Measurements from ENCODE around the gene EML1.

The EML1 gene

GRCh38 chr14:99748529-99748928 lies 44.7 kb upstream of the EML1 start:
- no peak for DNase-seq (ENCODE audit: extremely low read depth, low read depth)
- TF ChIP-seq, protein P1, sequence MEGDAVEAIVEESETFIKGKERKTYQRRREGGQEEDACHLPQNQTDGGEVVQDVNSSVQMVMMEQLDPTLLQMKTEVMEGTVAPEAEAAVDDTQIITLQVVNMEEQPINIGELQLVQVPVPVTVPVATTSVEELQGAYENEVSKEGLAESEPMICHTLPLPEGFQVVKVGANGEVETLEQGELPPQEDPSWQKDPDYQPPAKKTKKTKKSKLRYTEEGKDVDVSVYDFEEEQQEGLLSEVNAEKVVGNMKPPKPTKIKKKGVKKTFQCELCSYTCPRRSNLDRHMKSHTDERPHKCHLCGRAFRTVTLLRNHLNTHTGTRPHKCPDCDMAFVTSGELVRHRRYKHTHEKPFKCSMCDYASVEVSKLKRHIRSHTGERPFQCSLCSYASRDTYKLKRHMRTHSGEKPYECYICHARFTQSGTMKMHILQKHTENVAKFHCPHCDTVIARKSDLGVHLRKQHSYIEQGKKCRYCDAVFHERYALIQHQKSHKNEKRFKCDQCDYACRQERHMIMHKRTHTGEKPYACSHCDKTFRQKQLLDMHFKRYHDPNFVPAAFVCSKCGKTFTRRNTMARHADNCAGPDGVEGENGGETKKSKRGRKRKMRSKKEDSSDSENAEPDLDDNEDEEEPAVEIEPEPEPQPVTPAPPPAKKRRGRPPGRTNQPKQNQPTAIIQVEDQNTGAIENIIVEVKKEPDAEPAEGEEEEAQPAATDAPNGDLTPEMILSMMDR (IDR thresholded peaks at IDR 0.05; ENCODE audit: low read depth, low read length), result no peak

DNA sequence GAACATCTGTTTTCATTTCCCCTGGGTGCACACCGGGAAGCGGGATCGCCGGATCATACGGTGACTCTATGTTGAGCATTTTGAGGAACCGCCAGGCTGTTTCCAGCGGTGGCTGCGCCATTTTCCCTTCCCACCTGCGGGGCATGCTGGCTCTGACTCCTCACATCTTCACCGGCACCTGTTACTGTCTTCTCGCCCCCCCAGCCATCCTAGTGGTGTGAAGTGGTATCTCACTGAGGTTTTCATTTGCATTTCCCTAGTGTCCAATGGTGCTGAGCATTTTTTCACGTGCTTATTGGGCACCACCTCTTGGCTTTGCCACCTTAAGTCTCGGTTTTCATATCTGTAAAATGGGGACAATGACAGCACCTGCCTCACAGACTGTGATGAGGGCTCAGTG lies 44.1 kb upstream of the EML1 start:
- TF ChIP-seq, protein P1 (IDR thresholded peaks at IDR 0.05; ENCODE audit: low read depth, low read length), result no peak
- no peak for DNase-seq (ENCODE audit: extremely low read depth, low read depth)

DNA sequence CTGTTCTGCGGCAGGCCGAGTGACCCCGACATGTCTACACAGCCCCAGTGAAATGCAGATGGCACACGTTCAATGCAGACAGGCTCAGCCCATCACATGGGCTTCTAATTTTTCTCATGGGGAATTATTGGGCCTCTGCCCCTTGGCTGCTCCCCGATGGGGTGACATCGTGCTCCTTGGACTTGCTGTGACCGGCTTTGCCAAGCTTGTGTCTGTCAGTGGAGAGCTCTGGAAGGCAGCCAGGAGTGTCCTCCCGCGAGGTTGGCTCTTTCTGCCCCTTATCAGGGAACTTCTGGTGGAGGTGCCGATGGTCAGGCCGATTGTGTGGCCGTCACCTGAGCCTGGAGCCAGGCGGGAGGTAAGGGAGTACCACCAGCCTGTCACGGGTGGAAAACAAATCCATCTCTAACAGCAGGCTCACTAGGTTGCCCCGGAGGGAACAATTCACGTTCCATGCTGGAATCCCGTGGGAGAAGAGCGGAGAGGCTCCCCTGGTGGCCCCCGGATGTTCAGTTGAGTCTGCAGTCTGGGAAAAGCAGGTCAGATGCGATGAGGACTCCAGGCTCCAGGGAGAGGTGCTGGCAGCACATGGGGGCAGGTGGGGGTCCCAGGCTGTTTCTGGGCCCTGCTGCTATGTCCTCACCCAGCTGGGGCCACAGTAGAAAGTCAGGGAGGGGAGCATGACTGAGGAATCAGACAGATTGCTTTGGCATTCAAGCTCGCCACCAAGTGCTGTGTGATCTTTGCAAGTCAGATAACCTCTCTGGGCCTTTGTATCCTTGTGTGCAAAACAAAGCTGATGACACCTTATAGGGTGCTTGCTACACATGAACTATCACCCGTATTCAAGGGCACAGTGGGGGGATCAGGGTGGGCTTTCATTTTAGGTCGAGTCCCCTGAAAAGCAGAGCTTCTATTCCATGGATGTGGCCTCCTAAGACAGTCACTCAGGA lies 43.2 kb upstream of the EML1 start:
- TF ChIP-seq, protein P1 (IDR thresholded peaks at IDR 0.05; ENCODE audit: low read depth, low read length), result no peak
- no peak for DNase-seq (ENCODE audit: extremely low read depth, low read depth)

DNA sequence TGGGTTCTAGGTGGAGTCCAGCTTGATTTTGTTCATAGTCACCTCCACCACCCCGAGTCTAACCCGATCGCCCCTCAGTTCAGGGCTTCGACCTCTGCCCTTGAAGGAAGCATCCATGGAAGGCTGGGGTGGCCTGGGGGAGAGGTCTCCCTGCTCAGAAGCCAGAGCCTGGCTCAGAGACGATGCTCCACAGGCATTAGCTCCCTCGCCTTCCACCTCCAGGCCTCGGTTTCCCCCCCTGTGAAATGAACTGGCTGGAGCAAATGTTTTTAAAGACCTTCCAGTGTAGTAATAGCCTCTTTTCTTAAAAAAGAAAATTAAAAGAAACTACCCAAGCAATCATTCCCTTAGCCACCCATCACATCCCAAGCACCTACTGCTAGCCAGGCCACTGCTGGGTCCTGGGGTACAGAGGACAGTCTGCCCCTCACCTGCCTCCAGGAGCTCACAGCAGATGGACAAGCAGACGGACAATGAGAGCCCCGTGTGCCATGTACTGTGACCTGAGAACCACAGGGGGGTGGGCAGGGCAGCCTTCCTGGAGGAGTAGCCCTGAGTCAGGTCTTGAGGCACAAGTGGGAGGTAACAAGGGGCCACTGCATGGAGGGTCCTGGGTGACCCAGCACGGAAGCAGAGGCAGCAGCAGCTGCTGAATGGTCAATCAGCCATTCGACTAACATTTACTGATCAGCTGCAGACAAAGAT lies 42.3 kb upstream of the EML1 start:
- no peak for DNase-seq (ENCODE audit: extremely low read depth, low read depth)
- TF ChIP-seq, protein P1 (IDR thresholded peaks at IDR 0.05; ENCODE audit: low read depth, low read length), result no peak

GRCh38 chr14:99751539-99752485 lies 41.4 kb upstream of the EML1 start:
- TF ChIP-seq, protein P1 (IDR thresholded peaks at IDR 0.05; ENCODE audit: low read depth, low read length), result no peak
- no peak for DNase-seq (ENCODE audit: extremely low read depth, low read depth)

DNA sequence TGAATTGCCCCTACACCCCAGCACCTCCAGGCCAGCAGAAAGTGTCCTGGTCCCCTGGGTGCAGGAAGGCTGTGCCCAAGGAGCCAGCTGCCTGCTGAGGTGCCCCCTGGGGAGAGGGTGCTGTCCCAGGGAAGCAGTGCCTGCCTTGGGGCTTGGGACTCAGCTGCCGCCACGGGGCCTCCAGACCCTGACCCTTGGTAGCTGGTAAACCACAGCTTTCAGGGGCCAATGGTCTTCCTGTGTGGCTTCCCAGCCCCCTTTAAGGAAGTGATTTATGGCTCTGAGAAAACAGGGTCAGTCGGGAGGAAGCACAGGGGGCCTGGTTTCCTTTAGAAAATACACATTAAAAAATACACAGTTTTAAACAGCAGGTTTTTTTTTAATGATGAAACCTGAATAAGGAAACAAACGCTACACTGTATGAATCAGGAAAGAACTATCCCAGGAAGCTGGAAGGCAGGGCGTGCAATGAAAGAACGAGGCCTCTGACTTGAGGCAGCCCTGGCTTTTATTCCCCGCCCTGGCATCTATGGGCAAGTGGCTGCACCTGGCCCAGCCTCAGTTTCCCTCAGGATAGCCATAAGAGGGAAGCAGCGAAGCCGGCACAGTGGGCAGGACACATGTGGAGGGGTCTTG lies 40.6 kb upstream of the EML1 start:
- TF ChIP-seq, protein P1 (IDR thresholded peaks at IDR 0.05; ENCODE audit: low read depth, low read length), result no peak
- no peak for DNase-seq (ENCODE audit: extremely low read depth, low read depth)

Measured in AG09319 (cell line).